RWPE2 (cell line): ENCODE measurements around the gene C8A.

Experiments used
- ATAC-seq: fragments of 200-7000 bp; cut with Tn5 transposase; 3 replicates; pipeline ENCODE4 v1.9.1; 2021; ENCODE audit warnings: low read depth
- DNase-seq: peaks from one replicate; pipeline ENCODE4 v3.0.0-alpha.2; 2020; ENCODE audit warnings: low spot score
- H3K27ac ChIP-seq: fragments of 450-650 bp; 2 replicates; pipeline ENCODE4 v1.5.1; 2017; ENCODE audit warnings: mild to moderate bottlenecking; ENCODE audit not compliant: poor library complexity, severe bottlenecking
- H3K27me3 ChIP-seq: fragments of 250-450 bp; sonication (Bioruptor Pico); 2 replicates; pipeline ENCODE4 v1.5.1; 2021; ENCODE audit warnings: mild to moderate bottlenecking, moderate library complexity; ENCODE audit not compliant: insufficient read depth, poor library complexity, severe bottlenecking
- H3K36me3 ChIP-seq: fragments of 250-450 bp; sonication (Bioruptor Pico); 2 replicates; pipeline ENCODE4 v1.5.1; 2020; ENCODE audit warnings: low read depth, mild to moderate bottlenecking, moderate library complexity
- H3K4me1 ChIP-seq: fragments of 250-450 bp; sonication (Bioruptor Pico); 2 replicates; pipeline ENCODE4 v1.5.1; 2021; ENCODE audit warnings: mild to moderate bottlenecking, moderate library complexity; ENCODE audit not compliant: insufficient read depth, poor library complexity, severe bottlenecking
- H3K4me3 ChIP-seq: fragments of 250-450 bp; sonication (Bioruptor Pico); 2 replicates; pipeline ENCODE4 v1.5.1; 2021; ENCODE audit warnings: mild to moderate bottlenecking, moderate library complexity; ENCODE audit not compliant: severe bottlenecking
- H3K9me3 ChIP-seq: fragments of 250-450 bp; sonication (Bioruptor Pico); 2 replicates; pipeline ENCODE4 v1.5.1; 2021; ENCODE audit warnings: mild to moderate bottlenecking, moderate library complexity; ENCODE audit not compliant: severe bottlenecking
- TF ChIP-seq, protein P1 (sequence below): fragments of 450-650 bp; IDR thresholded peaks from one replicate; pipeline ENCODE4 v1.5.1; 2017; ENCODE audit warnings: mild to moderate bottlenecking, moderate library complexity; ENCODE audit not compliant: poor library complexity, severe bottlenecking

Gene C8A

DNA sequence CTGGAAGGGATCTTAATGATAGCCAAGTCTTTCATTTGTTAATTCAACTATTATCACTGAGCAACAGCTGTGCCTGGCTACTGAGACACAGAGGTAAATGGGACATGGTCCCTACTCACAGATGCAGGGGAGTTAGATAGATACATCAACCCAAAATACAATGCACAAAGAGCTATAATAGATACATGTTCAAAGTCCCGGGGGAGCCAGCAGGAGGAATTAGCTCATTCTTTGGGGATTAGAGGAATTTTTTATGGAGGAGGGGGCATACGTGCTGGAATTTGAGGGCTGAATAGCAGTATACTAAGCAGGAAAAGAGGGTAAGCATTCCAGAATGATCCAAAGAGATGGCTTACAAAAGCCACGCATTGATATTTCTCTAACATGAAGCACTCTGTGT is 76.6 kb downstream of the C8A start:
- no peaks in the 10 kb centered on the region for H3K9me3 ChIP-seq
- no peaks in the 10 kb centered on the region for H3K36me3 ChIP-seq
- no peak overlapping the region for H3K27ac ChIP-seq
- TF ChIP-seq, protein P1, sequence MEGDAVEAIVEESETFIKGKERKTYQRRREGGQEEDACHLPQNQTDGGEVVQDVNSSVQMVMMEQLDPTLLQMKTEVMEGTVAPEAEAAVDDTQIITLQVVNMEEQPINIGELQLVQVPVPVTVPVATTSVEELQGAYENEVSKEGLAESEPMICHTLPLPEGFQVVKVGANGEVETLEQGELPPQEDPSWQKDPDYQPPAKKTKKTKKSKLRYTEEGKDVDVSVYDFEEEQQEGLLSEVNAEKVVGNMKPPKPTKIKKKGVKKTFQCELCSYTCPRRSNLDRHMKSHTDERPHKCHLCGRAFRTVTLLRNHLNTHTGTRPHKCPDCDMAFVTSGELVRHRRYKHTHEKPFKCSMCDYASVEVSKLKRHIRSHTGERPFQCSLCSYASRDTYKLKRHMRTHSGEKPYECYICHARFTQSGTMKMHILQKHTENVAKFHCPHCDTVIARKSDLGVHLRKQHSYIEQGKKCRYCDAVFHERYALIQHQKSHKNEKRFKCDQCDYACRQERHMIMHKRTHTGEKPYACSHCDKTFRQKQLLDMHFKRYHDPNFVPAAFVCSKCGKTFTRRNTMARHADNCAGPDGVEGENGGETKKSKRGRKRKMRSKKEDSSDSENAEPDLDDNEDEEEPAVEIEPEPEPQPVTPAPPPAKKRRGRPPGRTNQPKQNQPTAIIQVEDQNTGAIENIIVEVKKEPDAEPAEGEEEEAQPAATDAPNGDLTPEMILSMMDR, result no peak
- DNase-seq (no peak), ATAC-seq (no peak)
- H3K4me3 ChIP-seq, result no peak overlapping the region
- no peaks in the 10 kb centered on the region for H3K4me1 ChIP-seq
- no peaks in the 10 kb centered on the region for H3K27me3 ChIP-seq

DNA sequence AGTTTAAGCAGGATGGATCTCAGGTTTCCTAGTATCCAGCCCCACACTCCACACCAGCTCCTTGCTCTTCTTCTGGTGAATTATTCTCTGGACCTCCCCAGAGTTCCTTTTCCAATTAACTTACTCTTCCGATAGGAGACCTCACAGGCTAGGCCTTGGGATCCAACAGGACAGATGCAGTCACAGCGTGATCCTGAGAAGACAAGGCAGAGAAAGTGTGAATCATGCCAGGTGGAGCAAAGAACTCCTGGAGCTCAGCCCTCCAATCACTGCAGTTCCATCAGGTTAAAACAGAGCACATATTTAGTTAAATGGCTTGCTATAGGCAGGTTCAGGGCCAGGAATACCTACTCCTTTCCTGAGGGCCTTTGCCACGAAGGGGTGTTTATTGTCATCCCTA is 77.1 kb downstream of the C8A start:
- H3K36me3 ChIP-seq, result no peaks in the 10 kb centered on the region
- DNase-seq, result no peak
- TF ChIP-seq, protein P1, result no peak

DNA sequence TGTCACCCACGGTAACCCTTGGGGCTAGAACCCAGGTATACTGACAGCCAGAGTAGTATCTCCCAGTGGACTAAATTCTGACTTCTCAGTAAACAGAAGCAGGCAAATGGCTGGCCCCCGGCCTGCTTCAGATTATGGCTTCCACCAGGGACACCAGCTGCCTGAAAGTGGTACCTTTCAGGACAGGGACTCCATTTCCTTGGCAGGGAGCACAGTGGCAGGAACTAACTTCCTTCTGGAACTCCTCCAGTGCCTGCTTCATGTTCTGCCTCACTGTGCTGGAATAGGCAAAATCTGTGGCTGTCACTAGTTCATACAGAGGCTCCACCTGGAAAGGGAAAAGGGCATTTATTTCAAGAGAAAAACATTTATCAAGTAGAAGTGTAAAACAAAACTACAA is 78.6 kb downstream of the C8A start:
- Histone ChIP-seq H3K36me3 (no peaks in the 10 kb centered on the region), H3K4me1 (no peaks in the 10 kb centered on the region), H3K27me3 (no peaks in the 10 kb centered on the region), H3K9me3 (no peaks in the 10 kb centered on the region), H3K27ac (no peak overlapping the region), H3K4me3 (no peak overlapping the region)
- ATAC-seq (no peak), DNase-seq (no peak)
- TF ChIP-seq, protein P1, result no peak

More for the DNA sequence above, 77.1 kb downstream of the C8A start:
- Histone ChIP-seq H3K9me3 (no peaks in the 10 kb centered on the region), H3K27me3 (no peaks in the 10 kb centered on the region), H3K27ac (no peak overlapping the region), H3K4me1 (no peaks in the 10 kb centered on the region), H3K4me3 (no peak overlapping the region)
- ATAC-seq, result no peak

DNA sequence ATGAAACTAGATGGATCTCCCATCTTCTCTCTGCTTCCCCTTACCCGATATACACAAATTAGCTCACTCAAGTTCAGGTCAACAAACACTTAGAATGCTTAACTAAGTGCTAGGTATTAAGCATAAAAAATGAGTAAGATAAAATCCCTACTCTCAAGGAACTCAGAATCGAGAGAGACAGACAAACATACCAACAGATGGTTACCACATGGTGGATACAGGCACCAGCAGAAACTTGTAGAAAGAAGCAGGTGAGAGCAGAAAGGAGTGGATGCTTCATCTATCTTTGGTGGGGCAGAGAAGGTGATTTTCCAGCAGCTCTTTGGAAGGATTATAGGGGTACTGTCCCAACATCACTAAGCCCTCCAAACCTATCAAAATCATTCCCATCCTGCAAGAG is 79.0 kb downstream of the C8A start:
- no peak for ATAC-seq

DNA sequence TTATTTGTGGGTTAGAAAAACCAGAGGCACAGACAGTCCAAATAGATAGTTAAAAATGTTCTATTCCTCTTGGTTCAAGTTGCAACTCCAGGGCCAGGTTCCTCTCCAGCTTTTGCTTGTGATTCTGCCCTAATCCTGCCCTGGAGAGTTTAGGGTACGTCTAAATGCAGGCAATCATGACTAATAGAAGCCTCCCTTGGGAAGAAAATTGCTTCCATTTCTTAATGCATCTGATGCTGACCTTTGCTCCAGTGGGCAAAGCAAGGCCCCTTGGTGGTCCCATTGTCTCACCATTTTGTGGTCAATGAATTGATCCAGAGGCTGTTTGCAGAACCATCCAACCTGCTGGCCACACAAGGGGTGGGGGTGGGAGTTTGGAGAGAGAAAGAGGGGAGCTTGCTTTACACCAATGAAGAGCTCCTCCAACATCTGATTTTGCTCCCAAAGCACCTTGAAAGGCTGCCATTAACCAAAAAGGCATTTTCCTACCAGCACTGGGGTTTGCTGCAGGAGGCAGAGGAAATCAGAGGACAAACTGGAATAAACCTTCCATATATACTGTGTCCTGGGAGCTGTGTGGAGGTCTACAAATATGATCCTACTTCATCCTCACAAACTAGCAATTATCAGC is 79.9 kb downstream of the C8A start:
- no peak for DNase-seq
- no peak for ATAC-seq
- no peaks in the 10 kb centered on the region for H3K27me3 ChIP-seq
- TF ChIP-seq, protein P1, result no peak
- no peak overlapping the region for H3K27ac ChIP-seq
- no peaks in the 10 kb centered on the region for H3K36me3 ChIP-seq
- no peaks in the 10 kb centered on the region for H3K4me1 ChIP-seq
- no peak overlapping the region for H3K4me3 ChIP-seq
- H3K9me3 ChIP-seq, result no peaks in the 10 kb centered on the region

More for the DNA sequence above, 79.0 kb downstream of the C8A start:
- Histone ChIP-seq H3K36me3 (no peaks in the 10 kb centered on the region), H3K4me1 (no peaks in the 10 kb centered on the region), H3K27me3 (no peaks in the 10 kb centered on the region), H3K4me3 (no peak overlapping the region), H3K27ac (no peak overlapping the region), H3K9me3 (no peaks in the 10 kb centered on the region)
- no peak for DNase-seq
- TF ChIP-seq, protein P1, result no peak
